Naive thymus-derived CD4-positive, alpha-beta T cell (primary cell): ENCODE measurements around the gene TMEM233. TPM values are rescaled to one million over a fixed set of nuclear protein-coding genes. Genes with fewer than 3 reads are reported as not detected.

Experiments used
- ATAC-seq: fragments of 150-1000 bp; cut with Tn5 transposase; 2 replicates; pipeline ENCODE4 v1.10.0; 2021; ENCODE audit warnings: mild to moderate bottlenecking, moderate library complexity
- CTCF ChIA-PET: fragments of 350-600 bp; sonication (Branson Sonifier 250); formaldehyde crosslinking; loops from one replicate; lab custom pipeline; 2021; ENCODE audit warnings: antibody characterized with exemption; lab: Charles Lee
- POLR2A ChIA-PET: fragments of 350-600 bp; sonication (Branson Sonifier 250); formaldehyde crosslinking; loops from one replicate; lab custom pipeline; 2021; ENCODE audit warnings: antibody characterized with exemption, inconsistent platforms; lab: Charles Lee
- DNase-seq, 9 donors: peaks; one replicate each; pipeline versions ENCODE4 v3.0.0 to v3.0.0-alpha.2; 2020 to 2022; ENCODE audit warnings: mixed read lengths in 1 of 9
- H3K27ac ChIP-seq: one replicate; pipeline ENCODE4 v1.7.0; 2013; ENCODE audit warnings: mild to moderate bottlenecking, low read depth, low read length, moderate library complexity
- H3K27me3 ChIP-seq, 2 donors: one replicate each; pipeline ENCODE4 v1.7.0; 2013; ENCODE audit warnings: low read length in 2 of 2, mild to moderate bottlenecking in 2 of 2, moderate library complexity in 2 of 2; ENCODE audit not compliant: control insufficient read depth in 2 of 2, insufficient read depth in 2 of 2
- H3K36me3 ChIP-seq, 3 experiments: 1 replicate in 2 of 3; 2 replicates in 1 of 3; pipeline ENCODE4 v1.7.0; 2013; ENCODE audit warnings: low read length in 3 of 3, mild to moderate bottlenecking in 3 of 3, moderate library complexity in 1 of 3; ENCODE audit not compliant: insufficient read depth in 3 of 3, control insufficient read depth in 2 of 3
- H3K4me1 ChIP-seq, 2 donors: one replicate each; pipeline ENCODE4 v1.7.0; 2013; ENCODE audit warnings: low read length in 2 of 2, mild to moderate bottlenecking in 2 of 2, moderate library complexity in 1 of 2; ENCODE audit not compliant: control insufficient read depth in 2 of 2, insufficient read depth in 2 of 2
- H3K4me3 ChIP-seq: 2 replicates; pipeline ENCODE4 v1.7.0; 2013; ENCODE audit warnings: mild to moderate bottlenecking, low read length
- H3K9me3 ChIP-seq, 3 experiments: 1 replicate in 2 of 3; 2 replicates in 1 of 3; pipeline ENCODE4 v1.7.0; 2013; ENCODE audit warnings: low read length in 3 of 3; ENCODE audit not compliant: control insufficient read depth in 2 of 3
- H3K27ac Mint-ChIP-seq, 9 donors: one replicate each; pipeline ENCODE4 v1.8.0; 2020 to 2022; ENCODE audit warnings: mixed read lengths in 9 of 9, mild to moderate bottlenecking in 8 of 9, moderate library complexity in 5 of 9, inconsistent platforms in 2 of 9
- H3K27me3 Mint-ChIP-seq, 5 donors: one replicate each; pipeline ENCODE4 v1.8.0; 2021 to 2022; ENCODE audit warnings: mixed read lengths in 5 of 5, mild to moderate bottlenecking in 1 of 5
- H3K36me3 Mint-ChIP-seq, 5 donors: one replicate each; pipeline ENCODE4 v1.8.0; 2020 to 2022; ENCODE audit warnings: mixed read lengths in 5 of 5, mild to moderate bottlenecking in 3 of 5, inconsistent platforms in 1 of 5
- H3K4me1 Mint-ChIP-seq, 7 donors: one replicate each; pipeline ENCODE4 v1.8.0; 2020 to 2022; ENCODE audit warnings: mixed read lengths in 7 of 7, mild to moderate bottlenecking in 3 of 7, inconsistent platforms in 1 of 7
- H3K4me3 Mint-ChIP-seq, 10 donors: one replicate each; pipeline ENCODE4 v1.8.0; 2020 to 2022; ENCODE audit warnings: mild to moderate bottlenecking in 10 of 10, mixed read lengths in 10 of 10, moderate library complexity in 6 of 10, inconsistent platforms in 2 of 10
- H3K9me3 Mint-ChIP-seq, 11 donors: one replicate each; pipeline ENCODE4 v1.8.0; 2020 to 2022; ENCODE audit warnings: mixed read lengths in 11 of 11, mild to moderate bottlenecking in 4 of 11, inconsistent platforms in 1 of 11, moderate library complexity in 1 of 11
- intact Hi-C, 2 donors: fragments of 100-400 bp; cut with micrococcal nuclease; formaldehyde crosslinking; loops; one replicate each; pipeline ENCODE4 v1.15.1; 2023
- polyA plus RNA-seq, 2 donors: library from polyadenylated mRNA; unstranded; fragments of 300-500 nt; fragmentation: Illumina TruSeq; gene quantifications; one replicate each; pipeline ENCODE4 v1.2.3, GENCODE V29; 2021
- total RNA-seq, 6 experiments: library from RNA in 5 of 6; stranded (reverse) in 5 of 6; gene quantifications; 1 replicate in 5 of 6; 2 replicates in 1 of 6; pipeline ENCODE4 v1.2.3 and lab custom pipeline; 2021 to 2026

Gene TMEM233
- total and polyA plus RNA-seq, 7 experiments from 2014 or later: not detected

DNA sequence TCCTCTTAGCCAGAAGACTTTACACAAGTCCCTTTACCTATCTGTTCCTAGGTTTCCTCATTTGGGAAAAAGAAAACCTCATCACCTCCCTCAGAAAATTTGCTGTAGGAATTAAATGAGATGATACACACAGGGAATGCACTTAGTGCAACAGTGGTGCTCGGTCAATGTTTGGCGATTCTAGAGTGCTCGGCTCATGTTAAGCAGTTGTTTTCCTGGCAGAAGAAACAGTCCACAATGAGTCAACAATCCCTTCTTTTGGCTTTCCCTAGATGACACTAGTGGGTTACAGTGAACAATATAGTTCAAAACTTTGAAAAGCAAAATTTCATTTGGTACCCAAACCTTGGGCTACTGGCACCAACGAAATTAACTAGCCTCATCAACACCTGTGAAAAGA lies 3.9 kb upstream of the TMEM233 start:
- H3K4me1 Mint-ChIP-seq: peaks cover 0 to 9% (median 2%) of the 10 kb centered on the region in 7 donors
- POLR2A ChIA-PET: no interaction called here
- H3K36me3 Mint-ChIP-seq: no peaks in the 10 kb centered on the region
- H3K4me3 ChIP-seq: no peak overlapping the region
- peaks cover 51 to 64% (median 56%) of the 10 kb centered on the region in 5 donors for H3K27me3 Mint-ChIP-seq
- H3K27ac Mint-ChIP-seq: no peak overlapping the region
- no peaks in the 10 kb centered on the region for H3K36me3 ChIP-seq
- CTCF ChIA-PET: no interaction called here
- DNase-seq (no peak), ATAC-seq (no peak)
- H3K27ac ChIP-seq: no peak overlapping the region
- intact Hi-C loops: no loop called here
- no peaks in the 10 kb centered on the region for H3K27me3 ChIP-seq
- no peaks in the 10 kb centered on the region for H3K4me1 ChIP-seq
- no peaks in the 10 kb centered on the region for H3K9me3 ChIP-seq
- peaks cover 0 to 2% (median 0%) of the 10 kb centered on the region in 11 donors for H3K9me3 Mint-ChIP-seq
- H3K4me3 Mint-ChIP-seq: no peak overlapping the region

DNA sequence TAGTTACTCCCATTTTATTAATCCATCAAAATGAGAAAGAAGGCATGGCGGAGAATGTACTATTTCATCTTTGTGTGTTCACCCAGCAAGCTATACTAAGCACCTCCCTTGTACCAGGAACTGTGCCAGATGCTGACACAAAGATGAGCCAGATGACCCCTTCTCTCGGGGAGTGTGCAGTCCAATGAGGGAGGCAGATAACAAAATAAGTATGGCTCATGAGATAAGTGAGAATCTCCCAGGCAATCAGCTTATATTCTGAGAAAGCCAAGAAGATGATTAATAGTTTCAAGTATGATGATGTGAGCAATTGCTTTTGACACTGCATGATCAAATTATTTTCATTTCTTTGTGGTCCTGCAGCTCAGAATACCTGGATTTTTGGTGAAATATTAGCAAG lies 1.3 kb upstream of the TMEM233 start:
- H3K4me1 Mint-ChIP-seq: peaks cover 8 to 23% (median 11%) of the 10 kb centered on the region in 7 donors
- peaks cover 0 to 6% (median 0%) of the 10 kb centered on the region in 11 donors for H3K9me3 Mint-ChIP-seq
- ChIA-PET POLR2A (no interaction called here), CTCF (no interaction called here)
- intact Hi-C loops: no loop called here
- ATAC-seq (no peak), DNase-seq (no peak)
- no peak overlapping the region for H3K4me3 Mint-ChIP-seq
- H3K27me3 Mint-ChIP-seq: peaks cover 67 to 80% (median 74%) of the 10 kb centered on the region in 5 donors
- no peaks in the 10 kb centered on the region for H3K9me3 ChIP-seq
- H3K27me3 ChIP-seq: peaks cover 4 to 10% of the 10 kb centered on the region in 2 donors
- H3K27ac ChIP-seq: no peak overlapping the region
- H3K36me3 ChIP-seq: no peaks in the 10 kb centered on the region
- peaks cover 0 to 7% (median 0%) of the 10 kb centered on the region in 5 donors for H3K36me3 Mint-ChIP-seq
- no peaks in the 10 kb centered on the region for H3K4me1 ChIP-seq
- no peak overlapping the region for H3K27ac Mint-ChIP-seq
- H3K4me3 ChIP-seq: no peak overlapping the region

GRCh38 chr12:119594399-119594730 lies 791 bp downstream of the TMEM233 start:
- Histone ChIP-seq H3K27me3 (peaks cover 4 to 10% of the 10 kb centered on the region in 2 donors), H3K36me3 (no peaks in the 10 kb centered on the region), H3K27ac (no peak overlapping the region), H3K4me1 (no peaks in the 10 kb centered on the region), H3K4me3 (no peak overlapping the region), H3K9me3 (no peaks in the 10 kb centered on the region)
- Mint-ChIP-seq H3K9me3 (peaks cover 0 to 6% (median 0%) of the 10 kb centered on the region in 11 donors), H3K27ac (no peak overlapping the region), H3K4me3 (no peak overlapping the region), H3K4me1 (peaks cover 8 to 23% (median 11%) of the 10 kb centered on the region in 7 donors), H3K27me3 (peaks cover 73 to 86% (median 83%) of the 10 kb centered on the region in 5 donors), H3K36me3 (peaks cover 0 to 7% (median 0%) of the 10 kb centered on the region in 5 donors)
- intact Hi-C loops: no loop called here
- CTCF ChIA-PET: no interaction called here
- ATAC-seq (no peak), DNase-seq (no peak)
- POLR2A ChIA-PET: no interaction called here

DNA sequence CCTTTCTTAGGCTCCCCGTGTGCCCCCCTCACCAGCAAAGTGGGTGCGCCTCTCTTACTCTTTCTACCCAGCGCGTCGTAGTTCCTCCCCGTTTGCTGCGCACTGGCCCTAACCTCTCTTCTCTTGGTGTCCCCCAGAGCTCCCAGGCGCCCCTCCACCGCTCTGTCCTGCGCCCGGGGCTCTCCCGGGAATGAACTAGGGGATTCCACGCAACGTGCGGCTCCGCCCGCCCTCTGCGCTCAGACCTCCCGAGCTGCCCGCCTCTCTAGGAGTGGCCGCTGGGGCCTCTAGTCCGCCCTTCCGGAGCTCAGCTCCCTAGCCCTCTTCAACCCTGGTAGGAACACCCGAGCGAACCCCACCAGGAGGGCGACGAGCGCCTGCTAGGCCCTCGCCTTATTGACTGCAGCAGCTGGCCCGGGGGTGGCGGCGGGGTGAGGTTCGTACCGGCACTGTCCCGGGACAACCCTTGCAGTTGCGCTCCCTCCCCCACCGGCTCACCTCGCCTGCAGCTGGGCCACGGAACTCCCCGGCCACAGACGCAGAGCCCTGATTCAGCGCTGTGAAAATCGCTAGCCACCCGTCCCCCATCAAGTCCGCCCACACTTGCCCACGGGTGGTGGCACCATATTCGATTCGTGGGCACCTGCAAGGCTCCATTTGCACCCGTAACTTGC lies 1.3 kb downstream of the TMEM233 start:
- H3K4me1 Mint-ChIP-seq: peaks cover 8 to 23% (median 11%) of the 10 kb centered on the region in 7 donors
- no peaks in the 10 kb centered on the region for H3K9me3 ChIP-seq
- no peaks in the 10 kb centered on the region for H3K4me1 ChIP-seq
- ChIA-PET POLR2A (no interaction called here), CTCF (no interaction called here)
- H3K36me3 ChIP-seq: no peaks in the 10 kb centered on the region
- ATAC-seq (no peak), DNase-seq (no peak)
- no peak overlapping the region for H3K27ac Mint-ChIP-seq
- peaks cover 4 to 12% of the 10 kb centered on the region in 2 donors for H3K27me3 ChIP-seq
- no peak overlapping the region for H3K27ac ChIP-seq
- intact Hi-C loops: no loop called here
- H3K9me3 Mint-ChIP-seq: peaks cover 0 to 6% (median 0%) of the 10 kb centered on the region in 11 donors
- peaks cover 76 to 86% (median 85%) of the 10 kb centered on the region in 5 donors for H3K27me3 Mint-ChIP-seq
- peaks cover 0 to 7% (median 0%) of the 10 kb centered on the region in 5 donors for H3K36me3 Mint-ChIP-seq
- peak overlapping the region in 1 of 10 donors; percentile 6 for H3K4me3 Mint-ChIP-seq
- H3K4me3 ChIP-seq: no peak overlapping the region

- no peak for ATAC-seq
- Mint-ChIP-seq H3K27me3 (peaks cover 63 to 78% (median 72%) of the 10 kb centered on the region in 5 donors), H3K9me3 (peaks cover 0 to 6% (median 0%) of the 10 kb centered on the region in 11 donors), H3K36me3 (peaks cover 0 to 7% (median 0%) of the 10 kb centered on the region in 5 donors), H3K4me1 (peaks cover 8 to 23% (median 11%) of the 10 kb centered on the region in 7 donors), H3K4me3 (no peak overlapping the region), H3K27ac (no peak overlapping the region)
- DNase-seq: no peak
- H3K27me3 ChIP-seq: peaks cover 4 to 12% of the 10 kb centered on the region in 2 donors
- no peak overlapping the region for H3K4me3 ChIP-seq
- H3K27ac ChIP-seq: no peak overlapping the region
- intact Hi-C loops: no loop called here
- no peaks in the 10 kb centered on the region for H3K9me3 ChIP-seq
- POLR2A ChIA-PET: no interaction called here
- no peaks in the 10 kb centered on the region for H3K4me1 ChIP-seq
- H3K36me3 ChIP-seq: no peaks in the 10 kb centered on the region
- CTCF ChIA-PET: no interaction called here
Measured at GRCh38 chr12:119598159-119598558, 4.6 kb downstream of the TMEM233 start.

- H3K27me3 Mint-ChIP-seq: peaks cover 38 to 65% (median 51%) of the 10 kb centered on the region in 5 donors
- H3K4me1 Mint-ChIP-seq: no peaks in the 10 kb centered on the region
- no peak overlapping the region for H3K4me3 ChIP-seq
- H3K9me3 Mint-ChIP-seq: no peaks in the 10 kb centered on the region
- POLR2A ChIA-PET: no interaction called here
- H3K27ac Mint-ChIP-seq: no peak overlapping the region
- H3K27me3 ChIP-seq: peaks cover 0 to 3% of the 10 kb centered on the region in 2 donors
- intact Hi-C loops: no loop called here
- CTCF ChIA-PET: no interaction called here
- H3K27ac ChIP-seq: no peak overlapping the region
- H3K4me3 Mint-ChIP-seq: no peak overlapping the region
- DNase-seq (no peak), ATAC-seq (no peak)
- H3K4me1 ChIP-seq: no peaks in the 10 kb centered on the region
- no peaks in the 10 kb centered on the region for H3K9me3 ChIP-seq
- H3K36me3 Mint-ChIP-seq: no peaks in the 10 kb centered on the region
- H3K36me3 ChIP-seq: no peaks in the 10 kb centered on the region
Measured at GRCh38 chr12:119601877-119602733, 8.5 kb downstream of the TMEM233 start.
